ENCODE results near the gene CLEC7A.
A peak's percentile ranks its signal among the peaks of the same experiment; 100 is the strongest.

The CLEC7A gene

DNA sequence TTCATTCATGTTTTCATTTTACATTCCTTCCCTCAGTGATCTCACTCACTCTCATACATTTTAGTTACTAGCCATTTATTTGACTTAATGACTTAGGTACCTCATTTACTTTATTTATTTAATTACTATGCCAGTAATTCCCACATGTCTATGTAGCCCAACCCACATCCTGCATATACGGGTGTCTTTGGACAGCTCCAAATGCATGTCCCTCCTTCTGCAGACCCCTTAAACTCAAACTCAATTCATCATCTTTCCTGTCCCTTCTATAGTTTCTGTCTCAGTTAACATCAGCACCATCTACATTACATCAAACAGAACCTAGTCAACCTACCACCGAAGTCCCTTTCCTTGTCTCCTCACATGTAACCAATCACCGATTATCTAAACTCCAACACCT is 34.0 kb downstream of the CLEC7A start:
- TF ChIP-seq FOXP2 (optimal IDR thresholded peaks at IDR 0.05; ENCODE audit: borderline replicate concordance, extremely low read depth, extremely low read length, insufficient read depth) (no peak), POLR2AphosphoS5 (IDR thresholded peaks at IDR 0.05; ENCODE audit: low read depth, low read length) (no peak), TAF1 (IDR thresholded peaks at IDR 0.05; ENCODE audit: borderline replicate concordance, insufficient read depth, low read length) (no peak), SIN3A (IDR thresholded peaks at IDR 0.05; ENCODE audit: borderline replicate concordance, insufficient read depth, low read length) (no peak)
- TF ChIP-seq, protein P1, sequence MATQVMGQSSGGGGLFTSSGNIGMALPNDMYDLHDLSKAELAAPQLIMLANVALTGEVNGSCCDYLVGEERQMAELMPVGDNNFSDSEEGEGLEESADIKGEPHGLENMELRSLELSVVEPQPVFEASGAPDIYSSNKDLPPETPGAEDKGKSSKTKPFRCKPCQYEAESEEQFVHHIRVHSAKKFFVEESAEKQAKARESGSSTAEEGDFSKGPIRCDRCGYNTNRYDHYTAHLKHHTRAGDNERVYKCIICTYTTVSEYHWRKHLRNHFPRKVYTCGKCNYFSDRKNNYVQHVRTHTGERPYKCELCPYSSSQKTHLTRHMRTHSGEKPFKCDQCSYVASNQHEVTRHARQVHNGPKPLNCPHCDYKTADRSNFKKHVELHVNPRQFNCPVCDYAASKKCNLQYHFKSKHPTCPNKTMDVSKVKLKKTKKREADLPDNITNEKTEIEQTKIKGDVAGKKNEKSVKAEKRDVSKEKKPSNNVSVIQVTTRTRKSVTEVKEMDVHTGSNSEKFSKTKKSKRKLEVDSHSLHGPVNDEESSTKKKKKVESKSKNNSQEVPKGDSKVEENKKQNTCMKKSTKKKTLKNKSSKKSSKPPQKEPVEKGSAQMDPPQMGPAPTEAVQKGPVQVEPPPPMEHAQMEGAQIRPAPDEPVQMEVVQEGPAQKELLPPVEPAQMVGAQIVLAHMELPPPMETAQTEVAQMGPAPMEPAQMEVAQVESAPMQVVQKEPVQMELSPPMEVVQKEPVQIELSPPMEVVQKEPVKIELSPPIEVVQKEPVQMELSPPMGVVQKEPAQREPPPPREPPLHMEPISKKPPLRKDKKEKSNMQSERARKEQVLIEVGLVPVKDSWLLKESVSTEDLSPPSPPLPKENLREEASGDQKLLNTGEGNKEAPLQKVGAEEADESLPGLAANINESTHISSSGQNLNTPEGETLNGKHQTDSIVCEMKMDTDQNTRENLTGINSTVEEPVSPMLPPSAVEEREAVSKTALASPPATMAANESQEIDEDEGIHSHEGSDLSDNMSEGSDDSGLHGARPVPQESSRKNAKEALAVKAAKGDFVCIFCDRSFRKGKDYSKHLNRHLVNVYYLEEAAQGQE (IDR thresholded peaks at IDR 0.05; ENCODE audit: insufficient read depth in 1 of 2, low read depth in 2 of 2, low read length in 2 of 2) = peak in 1 of 2 experiments; percentile 57; a peak in 1 of 4 replicates

DNA sequence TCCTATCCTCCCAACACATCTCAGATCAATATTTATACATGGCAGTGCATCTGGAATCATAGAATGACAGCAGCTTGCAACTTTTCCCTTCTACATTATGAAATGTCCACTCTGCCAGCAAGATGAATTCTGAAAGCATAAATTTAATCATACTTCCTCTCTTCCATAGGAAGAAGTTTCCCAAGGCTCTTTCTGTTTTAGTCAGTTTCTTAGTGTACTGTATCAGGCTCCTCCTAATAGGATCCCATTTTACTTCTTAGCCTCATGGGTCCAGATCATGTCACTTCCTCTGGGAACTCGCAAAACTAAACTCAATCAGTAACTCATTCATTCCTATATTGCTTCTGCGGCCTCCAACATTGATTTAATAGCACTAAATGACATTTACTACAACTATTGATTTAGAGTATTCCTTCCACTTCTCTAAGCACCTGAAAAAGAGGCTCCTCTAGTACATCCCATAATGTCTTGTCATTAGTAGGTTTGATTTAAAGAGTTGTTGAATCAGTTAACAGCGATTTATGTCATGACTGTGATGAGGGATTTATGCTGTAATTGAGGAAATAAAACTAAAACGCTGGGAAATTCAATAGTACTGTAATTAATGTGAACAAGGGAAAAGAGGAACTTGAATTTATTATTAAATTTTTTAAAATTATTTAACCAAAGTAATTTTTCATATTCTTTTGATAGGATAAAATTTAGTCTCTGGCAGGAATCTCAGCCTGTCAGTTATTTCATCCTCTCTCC is 35.2 kb downstream of the CLEC7A start:
- TF ChIP-seq FOXP2 (optimal IDR thresholded peaks at IDR 0.05; ENCODE audit: borderline replicate concordance, extremely low read depth, extremely low read length, insufficient read depth) = no peak
- TF ChIP-seq, protein P1 (IDR thresholded peaks at IDR 0.05; ENCODE audit: insufficient read depth in 1 of 2, low read depth in 2 of 2, low read length in 2 of 2) = no peak
- TF ChIP-seq POLR2AphosphoS5 (IDR thresholded peaks at IDR 0.05; ENCODE audit: low read depth, low read length) = no peak
- no peak for TF ChIP-seq TAF1 (IDR thresholded peaks at IDR 0.05; ENCODE audit: borderline replicate concordance, insufficient read depth, low read length)
- TF ChIP-seq SIN3A (IDR thresholded peaks at IDR 0.05; ENCODE audit: borderline replicate concordance, insufficient read depth, low read length) = no peak

DNA sequence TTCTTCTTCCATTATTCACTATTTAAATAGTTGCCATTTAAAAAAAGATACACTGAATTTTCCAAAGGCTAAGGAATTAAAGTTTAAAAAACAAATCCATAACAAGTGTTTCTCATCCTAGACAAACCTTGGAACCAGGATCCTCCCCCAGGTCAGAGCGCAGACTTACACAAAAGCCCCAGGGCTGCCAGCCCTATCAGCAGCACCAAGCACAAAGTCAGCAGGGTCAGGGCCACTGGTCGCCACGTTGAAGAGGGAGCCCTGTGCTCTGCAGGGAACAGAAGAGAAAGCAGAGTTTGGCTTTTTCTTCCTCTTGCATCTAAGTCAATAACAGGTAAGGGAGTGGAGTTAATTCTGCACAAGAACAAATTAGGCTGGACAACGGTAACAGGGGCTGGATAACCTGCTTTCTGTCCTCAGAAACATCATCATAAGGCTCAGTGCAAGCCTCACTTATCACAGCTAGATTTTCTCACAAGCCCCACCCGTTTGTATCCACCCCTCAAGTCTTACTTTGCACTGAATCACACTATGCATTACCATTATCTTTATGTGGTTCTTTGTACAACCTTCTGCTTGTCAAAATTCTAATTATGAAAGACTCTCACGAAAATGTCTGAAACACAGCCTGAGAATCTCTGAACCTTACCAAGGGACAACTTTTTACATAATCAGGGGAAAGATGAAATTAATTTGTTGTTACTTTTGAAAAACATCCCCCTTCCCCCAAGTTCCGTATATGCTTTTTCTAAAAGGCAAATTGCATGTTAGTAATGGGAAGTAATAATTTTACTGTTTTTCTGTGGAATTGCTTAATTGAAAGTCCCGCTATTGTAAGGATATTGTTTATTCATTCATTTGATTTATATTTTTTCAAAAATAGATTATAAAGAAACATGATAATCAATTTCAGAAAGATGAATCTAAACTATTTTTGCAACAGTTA is 40.8 kb downstream of the CLEC7A start:
- TF ChIP-seq, protein P1 (IDR thresholded peaks at IDR 0.05; ENCODE audit: insufficient read depth in 1 of 2, low read depth in 2 of 2, low read length in 2 of 2) = no peak
- TF ChIP-seq SIN3A (IDR thresholded peaks at IDR 0.05; ENCODE audit: borderline replicate concordance, insufficient read depth, low read length) (no peak), POLR2AphosphoS5 (IDR thresholded peaks at IDR 0.05; ENCODE audit: low read depth, low read length) (no peak), FOXP2 (optimal IDR thresholded peaks at IDR 0.05; ENCODE audit: borderline replicate concordance, extremely low read depth, extremely low read length, insufficient read depth) (no peak), TAF1 (IDR thresholded peaks at IDR 0.05; ENCODE audit: borderline replicate concordance, insufficient read depth, low read length) (no peak)

DNA sequence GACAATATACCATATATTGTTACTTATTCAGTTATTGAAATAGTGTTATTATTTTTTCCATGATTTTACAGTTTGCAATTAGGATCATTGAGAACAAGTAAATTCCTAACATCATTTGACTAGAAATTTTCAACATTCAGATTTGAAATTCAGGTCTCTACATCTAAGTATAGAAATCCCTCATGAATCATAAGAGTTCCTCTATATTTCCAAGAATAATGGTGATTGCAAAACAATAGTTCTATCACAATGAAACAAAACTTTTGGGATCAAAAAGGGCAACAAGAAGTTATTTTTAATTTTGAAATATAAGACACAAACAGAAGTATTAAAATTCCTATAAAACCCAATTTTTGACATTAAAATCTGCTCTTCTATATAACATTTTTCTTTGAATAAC is 42.0 kb downstream of the CLEC7A start:
- TF ChIP-seq SIN3A (IDR thresholded peaks at IDR 0.05; ENCODE audit: borderline replicate concordance, insufficient read depth, low read length) = no peak
- TF ChIP-seq POLR2AphosphoS5 (IDR thresholded peaks at IDR 0.05; ENCODE audit: low read depth, low read length) = no peak
- TF ChIP-seq TAF1 (IDR thresholded peaks at IDR 0.05; ENCODE audit: borderline replicate concordance, insufficient read depth, low read length) = no peak
- TF ChIP-seq FOXP2 (optimal IDR thresholded peaks at IDR 0.05; ENCODE audit: borderline replicate concordance, extremely low read depth, extremely low read length, insufficient read depth) = no peak
- TF ChIP-seq, protein P1 (IDR thresholded peaks at IDR 0.05; ENCODE audit: insufficient read depth in 1 of 2, low read depth in 2 of 2, low read length in 2 of 2) = no peak

All from PFSK-1 (cell line).